Activated B cell treated with CpG ODN at 0.5 μM for 24 hours (primary cell): Measurements from ENCODE around the gene LUZP2. TPM values are rescaled to one million over a fixed set of nuclear protein-coding genes. Genes with fewer than 3 reads are reported as not detected.

ENCODE experiments used
- ATAC-seq: fragments of 200-7000 bp; cut with Tn5 transposase; one replicate; pipeline ENCODE4 v1.10.0; 2021; ENCODE audit warnings: low read depth, mild to moderate bottlenecking, moderate library complexity
- CTCF ChIA-PET: fragments of 350-600 bp; sonication (Branson Sonifier 250); formaldehyde crosslinking; loops from one replicate; lab custom pipeline; 2021; ENCODE audit warnings: antibody characterized with exemption; lab: Charles Lee
- POLR2A ChIA-PET: fragments of 350-600 bp; sonication (Branson Sonifier 250); formaldehyde crosslinking; loops from one replicate; lab custom pipeline; 2021; ENCODE audit warnings: antibody characterized with exemption; lab: Charles Lee
- DNase-seq: peaks from one replicate; pipeline ENCODE4 v3.0.0; 2022
- H3K27ac Mint-ChIP-seq: one replicate; pipeline ENCODE4 v1.8.0; 2020; ENCODE audit warnings: mixed read lengths
- H3K27me3 Mint-ChIP-seq: one replicate; pipeline ENCODE4 v1.8.0; 2021; ENCODE audit warnings: mixed read lengths
- H3K36me3 Mint-ChIP-seq: one replicate; pipeline ENCODE4 v1.8.0; 2021; ENCODE audit warnings: low read depth, mixed read lengths
- H3K4me1 Mint-ChIP-seq: one replicate; pipeline ENCODE4 v1.8.0; 2021; ENCODE audit warnings: mixed read lengths
- H3K4me3 Mint-ChIP-seq: one replicate; pipeline ENCODE4 v1.8.0; 2020; ENCODE audit warnings: mild to moderate bottlenecking, mixed read lengths
- H3K9me3 Mint-ChIP-seq: one replicate; pipeline ENCODE4 v1.8.0; 2020; ENCODE audit warnings: mixed read lengths
- intact Hi-C: fragments of 100-400 bp; cut with micrococcal nuclease; formaldehyde crosslinking; loops from one replicate; pipeline ENCODE4 v1.15.1; 2024
- total RNA-seq: library from RNA; stranded (reverse); gene quantifications from 2 replicates; pipeline ENCODE4 v1.2.3, GENCODE V29; 2022
- TF ChIP-seq, protein P1 (sequence below): fragments of 200-600 bp; IDR thresholded peaks from one replicate; pipeline ENCODE4 v1.8.0; 2022; ENCODE audit warnings: antibody characterized with exemption, mild to moderate bottlenecking

Gene LUZP2
- total RNA-seq, 1 donor from 2014 or later = not detected

DNA sequence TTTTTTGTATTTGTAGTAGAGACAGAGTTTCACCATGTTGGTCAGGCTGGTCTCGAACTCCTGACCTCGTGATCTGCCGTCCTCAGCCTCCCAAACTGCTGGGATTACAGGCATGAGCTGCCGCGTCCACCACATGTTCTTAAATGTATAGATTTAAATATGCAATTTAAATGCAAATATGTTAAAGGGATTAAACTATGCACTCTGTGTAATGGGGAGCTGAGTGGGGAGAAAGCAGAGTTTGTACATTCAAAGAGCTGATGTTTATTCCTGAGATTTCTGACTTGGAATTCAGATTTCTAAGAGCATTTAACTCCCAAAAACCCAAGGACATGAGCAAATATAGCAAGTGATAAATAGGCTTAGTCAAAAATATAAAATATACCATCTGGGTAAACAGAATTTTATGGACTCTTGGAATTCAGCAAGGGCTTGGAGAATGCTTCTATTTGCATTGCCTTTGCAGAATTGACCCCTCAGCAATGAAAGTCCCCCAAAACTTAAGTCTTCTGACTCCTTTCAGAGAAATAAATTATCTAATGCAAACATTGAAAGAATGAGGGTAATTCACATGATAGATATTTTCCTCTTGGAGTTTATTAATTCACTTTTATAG, 170.6 kb downstream of the LUZP2 start:
- intact Hi-C loops = no loop called here
- TF ChIP-seq, protein P1, sequence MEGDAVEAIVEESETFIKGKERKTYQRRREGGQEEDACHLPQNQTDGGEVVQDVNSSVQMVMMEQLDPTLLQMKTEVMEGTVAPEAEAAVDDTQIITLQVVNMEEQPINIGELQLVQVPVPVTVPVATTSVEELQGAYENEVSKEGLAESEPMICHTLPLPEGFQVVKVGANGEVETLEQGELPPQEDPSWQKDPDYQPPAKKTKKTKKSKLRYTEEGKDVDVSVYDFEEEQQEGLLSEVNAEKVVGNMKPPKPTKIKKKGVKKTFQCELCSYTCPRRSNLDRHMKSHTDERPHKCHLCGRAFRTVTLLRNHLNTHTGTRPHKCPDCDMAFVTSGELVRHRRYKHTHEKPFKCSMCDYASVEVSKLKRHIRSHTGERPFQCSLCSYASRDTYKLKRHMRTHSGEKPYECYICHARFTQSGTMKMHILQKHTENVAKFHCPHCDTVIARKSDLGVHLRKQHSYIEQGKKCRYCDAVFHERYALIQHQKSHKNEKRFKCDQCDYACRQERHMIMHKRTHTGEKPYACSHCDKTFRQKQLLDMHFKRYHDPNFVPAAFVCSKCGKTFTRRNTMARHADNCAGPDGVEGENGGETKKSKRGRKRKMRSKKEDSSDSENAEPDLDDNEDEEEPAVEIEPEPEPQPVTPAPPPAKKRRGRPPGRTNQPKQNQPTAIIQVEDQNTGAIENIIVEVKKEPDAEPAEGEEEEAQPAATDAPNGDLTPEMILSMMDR = no peak
- H3K36me3 Mint-ChIP-seq = no peaks in the 10 kb centered on the region
- ATAC-seq (no peak), DNase-seq (no peak)
- H3K9me3 Mint-ChIP-seq = peaks cover 2% of the 10 kb centered on the region
- H3K4me3 Mint-ChIP-seq = no peak overlapping the region
- POLR2A ChIA-PET = no interaction called here
- CTCF ChIA-PET = no interaction called here
- no peak overlapping the region for H3K27ac Mint-ChIP-seq
- no peaks in the 10 kb centered on the region for H3K27me3 Mint-ChIP-seq
- H3K4me1 Mint-ChIP-seq = no peaks in the 10 kb centered on the region

DNA sequence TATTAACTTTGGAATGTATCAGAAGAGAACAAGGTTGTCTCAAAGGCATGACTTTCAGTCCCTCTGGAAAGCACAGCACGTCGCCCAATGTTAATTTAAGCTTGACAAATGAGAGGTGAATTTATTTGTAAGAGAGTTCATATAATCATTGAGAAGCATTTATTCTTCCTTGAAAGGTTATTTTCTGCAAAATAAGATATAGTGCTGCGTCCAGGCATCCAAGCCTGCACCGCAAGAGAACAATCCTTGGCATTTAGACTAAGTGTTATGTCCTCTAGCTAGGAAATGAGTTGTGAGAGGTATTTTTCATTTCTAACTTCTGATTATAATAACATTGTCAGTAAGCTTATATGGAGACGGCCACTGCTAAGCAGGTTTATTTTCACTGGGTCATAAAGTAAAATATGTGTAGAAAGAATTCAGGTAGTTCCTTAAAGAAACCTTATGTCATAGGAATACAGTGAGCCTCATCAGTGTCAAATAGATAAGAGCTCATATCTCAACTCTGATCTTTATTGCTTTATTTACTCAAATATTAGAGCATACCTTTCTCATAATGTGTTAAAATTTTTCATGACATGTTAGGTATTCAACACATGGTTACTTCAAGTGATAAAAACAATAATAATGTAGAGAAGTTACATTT, 182.0 kb downstream of the LUZP2 start:
- Mint-ChIP-seq H3K27me3 (no peaks in the 10 kb centered on the region), H3K36me3 (no peaks in the 10 kb centered on the region), H3K4me3 (no peak overlapping the region), H3K27ac (no peak overlapping the region), H3K9me3 (no peaks in the 10 kb centered on the region), H3K4me1 (no peaks in the 10 kb centered on the region)
- ChIA-PET CTCF (no interaction called here), POLR2A (no interaction called here)
- intact Hi-C loops = no loop called here
- DNase-seq (no peak), ATAC-seq (no peak)
- TF ChIP-seq, protein P1 = no peak

DNA sequence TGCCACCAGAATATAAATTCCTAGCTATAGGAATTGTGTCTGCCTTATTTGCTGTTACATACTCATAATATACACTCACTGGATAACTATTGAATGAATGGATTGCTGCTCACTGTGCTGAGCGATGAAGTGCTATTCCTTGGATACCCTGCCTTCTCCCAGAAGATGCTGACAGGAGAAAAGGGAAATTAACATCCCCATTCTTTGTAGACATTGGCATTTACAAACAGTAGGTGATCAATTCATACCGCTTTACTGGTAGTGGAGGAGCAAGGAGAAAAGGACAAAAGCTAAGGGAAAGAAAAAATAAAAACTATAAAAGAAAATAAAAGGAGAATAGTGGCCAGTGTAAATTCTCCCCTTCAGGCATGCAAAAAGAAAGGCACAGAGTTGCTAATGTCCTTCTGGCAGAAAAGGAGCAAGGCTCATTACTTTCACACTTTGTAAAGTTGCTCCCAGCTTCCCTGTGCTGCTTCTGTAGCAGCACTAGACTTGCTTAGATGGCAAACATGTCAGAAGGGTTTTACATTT, 183.0 kb downstream of the LUZP2 start:
- POLR2A ChIA-PET = no interaction called here
- Mint-ChIP-seq H3K27ac (no peak overlapping the region), H3K27me3 (no peaks in the 10 kb centered on the region)

DNA sequence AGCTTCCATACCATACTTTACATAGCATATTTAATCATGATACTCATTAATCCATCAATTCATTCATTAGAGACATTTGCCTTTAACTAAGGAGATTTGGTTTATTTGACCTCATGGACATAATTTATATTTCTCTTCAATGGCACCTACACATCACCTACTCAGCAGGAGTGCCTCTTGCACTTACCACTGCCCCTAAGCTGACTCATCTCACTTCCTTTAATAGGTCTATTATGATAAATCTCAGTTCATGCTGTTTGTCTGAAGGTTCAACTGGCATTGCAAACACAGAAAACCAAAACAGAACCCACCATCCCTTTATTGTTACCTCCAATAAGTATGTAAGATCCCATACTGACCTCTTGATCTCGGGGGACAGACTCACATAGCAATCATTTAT, 186.7 kb downstream of the LUZP2 start:
- intact Hi-C loops = no loop called here
- ChIA-PET CTCF (no interaction called here), POLR2A (no interaction called here)
- Mint-ChIP-seq H3K36me3 (no peaks in the 10 kb centered on the region), H3K4me1 (no peaks in the 10 kb centered on the region), H3K4me3 (no peak overlapping the region), H3K27me3 (no peaks in the 10 kb centered on the region), H3K27ac (no peak overlapping the region), H3K9me3 (no peaks in the 10 kb centered on the region)
- DNase-seq = no peak
- no peak for ATAC-seq
- TF ChIP-seq, protein P1 = no peak

More for the DNA sequence above, 183.0 kb downstream of the LUZP2 start:
- TF ChIP-seq, protein P1 = no peak
- intact Hi-C loops = no loop called here
- ATAC-seq = no peak
- no peaks in the 10 kb centered on the region for H3K36me3 Mint-ChIP-seq
- no peaks in the 10 kb centered on the region for H3K9me3 Mint-ChIP-seq
- CTCF ChIA-PET = no interaction called here
- no peaks in the 10 kb centered on the region for H3K4me1 Mint-ChIP-seq
- no peak overlapping the region for H3K4me3 Mint-ChIP-seq
- no peak for DNase-seq

DNA sequence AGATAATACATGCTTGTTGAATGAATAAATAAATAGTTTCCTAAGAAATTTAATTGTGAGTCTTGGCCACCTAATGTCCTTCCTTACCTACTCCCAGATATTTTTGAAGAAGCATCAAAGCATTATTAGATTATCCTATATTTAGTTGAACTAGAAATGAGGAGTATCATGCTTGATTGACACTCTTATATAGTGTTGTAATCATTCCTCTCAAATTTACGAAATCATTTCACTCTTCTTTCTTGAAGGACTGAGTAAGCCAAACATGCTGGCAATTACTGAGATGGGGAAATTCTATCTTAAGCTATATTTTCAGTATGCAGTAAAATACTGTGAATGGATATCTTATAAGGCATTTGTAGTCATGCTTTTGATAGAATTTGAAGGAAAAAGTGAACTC, 189.0 kb downstream of the LUZP2 start:
- H3K36me3 Mint-ChIP-seq = no peaks in the 10 kb centered on the region
- no peak overlapping the region for H3K27ac Mint-ChIP-seq
- H3K4me3 Mint-ChIP-seq = no peak overlapping the region
- H3K4me1 Mint-ChIP-seq = no peaks in the 10 kb centered on the region
- no peaks in the 10 kb centered on the region for H3K9me3 Mint-ChIP-seq
- TF ChIP-seq, protein P1 = no peak
- H3K27me3 Mint-ChIP-seq = no peaks in the 10 kb centered on the region
- no peak for ATAC-seq
- ChIA-PET POLR2A (no interaction called here), CTCF (no interaction called here)
- intact Hi-C loops = no loop called here
- no peak for DNase-seq
